ENCODE measurements around the gene CYTL1.

DNA sequence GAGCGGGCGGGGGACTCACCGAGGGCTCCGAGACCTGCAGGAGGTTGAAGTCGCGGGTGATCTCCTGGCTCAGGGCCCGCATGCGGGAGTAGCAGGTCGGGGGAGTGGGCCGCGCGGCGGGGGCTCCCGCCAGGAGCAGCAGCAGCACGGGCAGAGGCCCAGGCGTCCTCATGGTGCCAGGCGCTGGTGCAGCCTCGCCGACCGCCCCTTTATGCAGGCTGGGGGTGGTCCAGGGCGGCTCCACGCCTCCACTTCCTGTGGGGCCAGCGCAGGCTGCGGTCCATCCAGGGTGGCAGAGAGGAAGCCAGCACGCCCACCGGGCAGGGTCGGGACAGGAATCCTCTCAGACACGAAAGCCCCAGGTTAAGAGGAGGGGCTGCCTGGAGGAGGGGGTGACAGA, at the start of gene CYTL1:
- TF ChIP-seq POLR2A (IDR thresholded peaks at IDR 0.05), result no peak
- no peak for TF ChIP-seq POLR2AphosphoS5 (IDR thresholded peaks at IDR 0.05; ENCODE audit: insufficient read depth in 1 of 2, low read depth in 1 of 2)
- TF ChIP-seq, protein P1, sequence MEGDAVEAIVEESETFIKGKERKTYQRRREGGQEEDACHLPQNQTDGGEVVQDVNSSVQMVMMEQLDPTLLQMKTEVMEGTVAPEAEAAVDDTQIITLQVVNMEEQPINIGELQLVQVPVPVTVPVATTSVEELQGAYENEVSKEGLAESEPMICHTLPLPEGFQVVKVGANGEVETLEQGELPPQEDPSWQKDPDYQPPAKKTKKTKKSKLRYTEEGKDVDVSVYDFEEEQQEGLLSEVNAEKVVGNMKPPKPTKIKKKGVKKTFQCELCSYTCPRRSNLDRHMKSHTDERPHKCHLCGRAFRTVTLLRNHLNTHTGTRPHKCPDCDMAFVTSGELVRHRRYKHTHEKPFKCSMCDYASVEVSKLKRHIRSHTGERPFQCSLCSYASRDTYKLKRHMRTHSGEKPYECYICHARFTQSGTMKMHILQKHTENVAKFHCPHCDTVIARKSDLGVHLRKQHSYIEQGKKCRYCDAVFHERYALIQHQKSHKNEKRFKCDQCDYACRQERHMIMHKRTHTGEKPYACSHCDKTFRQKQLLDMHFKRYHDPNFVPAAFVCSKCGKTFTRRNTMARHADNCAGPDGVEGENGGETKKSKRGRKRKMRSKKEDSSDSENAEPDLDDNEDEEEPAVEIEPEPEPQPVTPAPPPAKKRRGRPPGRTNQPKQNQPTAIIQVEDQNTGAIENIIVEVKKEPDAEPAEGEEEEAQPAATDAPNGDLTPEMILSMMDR (IDR thresholded peaks at IDR 0.05), result no peak

All from vagina (tissue), 2 donors.